GM19240 (cell line): ENCODE measurements around the gene SF3B3.
"Not testable (repeated sequence)": the region's sequence is repeated elsewhere in the genome, so short reads cannot be mapped to it uniquely, and the experiment has no call there.

Source experiments
- DNase-seq: peaks from one replicate; pipeline ENCODE4 v3.0.0; 2011; ENCODE audit warnings: low spot score; ENCODE audit not compliant: insufficient read length

SF3B3 gene

GRCh38 chr16:70614208-70614951 is 90.8 kb downstream of the SF3B3 start:
- DNase-seq, result no peak

DNA sequence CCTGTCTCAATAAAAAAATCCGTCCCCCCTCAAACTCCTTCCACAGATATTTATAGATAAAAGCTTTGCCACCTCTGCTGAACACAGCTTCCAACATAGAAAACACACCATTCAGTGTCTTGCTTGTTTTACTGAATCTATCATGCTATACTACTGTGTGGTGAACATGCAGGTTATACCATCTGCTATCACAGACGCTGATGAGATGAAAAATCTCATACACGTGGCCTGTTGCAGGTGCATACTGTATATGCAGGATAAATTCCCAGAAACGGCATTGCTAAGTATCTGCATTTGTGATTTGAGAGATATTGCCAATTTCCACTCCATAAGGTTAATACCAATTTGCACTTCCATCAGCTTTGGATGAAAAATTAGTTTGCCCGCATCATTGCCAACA is 92.3 kb downstream of the SF3B3 start:
- DNase-seq, result no peak

DNA sequence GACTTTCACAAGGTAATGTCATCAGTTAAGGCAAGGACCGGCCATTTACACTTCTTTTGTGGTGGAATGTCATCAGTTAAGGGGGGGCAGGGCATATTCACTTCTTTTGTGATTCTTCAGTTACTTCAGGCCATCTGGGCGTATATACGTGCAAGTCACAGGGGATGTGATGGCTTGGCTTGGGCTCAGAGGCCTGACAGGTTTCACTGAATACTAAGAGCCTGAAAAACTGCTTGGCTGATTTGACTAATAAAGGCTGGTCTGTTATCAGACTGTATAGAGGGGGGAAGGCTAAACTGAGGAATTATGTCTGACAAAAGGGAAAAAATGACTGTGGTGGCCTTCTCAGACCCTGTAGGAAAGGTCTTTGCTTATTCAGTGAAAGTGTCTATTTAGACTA is 98.2 kb downstream of the SF3B3 start:
- DNase-seq, result not testable (repeated sequence)
